AG04450 (cell line): ENCODE measurements around the gene HSPB8. TPM values are rescaled to one million over a fixed set of nuclear protein-coding genes. Genes with fewer than 3 reads are reported as not detected.

Experiments used
- CTCF ChIA-PET: fragments of 300-600, 350-600 bp; formaldehyde crosslinking; extraction: SDS; loops from one replicate; lab custom pipeline; 2022; ENCODE audit warnings: antibody characterized with exemption, inconsistent platforms; lab: Charles Lee
- POLR2A ChIA-PET: fragments of 350-600 bp; formaldehyde crosslinking; extraction: SDS; loops from one replicate; lab custom pipeline; 2021; ENCODE audit warnings: antibody characterized with exemption, inconsistent platforms; lab: Yijun Ruan, JAX
- DNase-seq: peaks from one replicate; pipeline ENCODE4 v3.0.0-alpha.2; 2011; ENCODE audit warnings: low read depth, low spot score
- H3K27ac ChIP-seq: one replicate; pipeline ENCODE4 v1.5.1; 2012; ENCODE audit warnings: low read depth, low read length, control low read depth
- H3K27me3 ChIP-seq: one replicate; pipeline ENCODE4 v1.6.0; 2012; ENCODE audit warnings: low read length; ENCODE audit not compliant: control insufficient read depth, insufficient read depth
- H3K4me3 ChIP-seq: 2 replicates; pipeline ENCODE4 v1.5.1; 2011; ENCODE audit warnings: mild to moderate bottlenecking, low read depth, low read length, control low read depth
- H3K9me3 ChIP-seq: 2 replicates; pipeline ENCODE4 v1.5.1; 2012; ENCODE audit warnings: low read length; ENCODE audit not compliant: control insufficient read depth, insufficient read depth
- polyA plus RNA-seq: library from polyadenylated mRNA; depleted of rRNA; stranded (reverse); fragments of >200 nt; gene quantifications from 2 replicates; pipeline ENCODE4 v1.2.3, GENCODE V29; 2011; rRNA removed
- TF ChIP-seq, protein P1 (sequence below): IDR thresholded peaks from 2 replicates; pipeline ENCODE4 v1.5.1; 2011; ENCODE audit warnings: low read depth, low read length, control low read depth, inconsistent platforms

Gene HSPB8
- polyA plus RNA-seq, 1 experiment, result 34.3 TPM

DNA sequence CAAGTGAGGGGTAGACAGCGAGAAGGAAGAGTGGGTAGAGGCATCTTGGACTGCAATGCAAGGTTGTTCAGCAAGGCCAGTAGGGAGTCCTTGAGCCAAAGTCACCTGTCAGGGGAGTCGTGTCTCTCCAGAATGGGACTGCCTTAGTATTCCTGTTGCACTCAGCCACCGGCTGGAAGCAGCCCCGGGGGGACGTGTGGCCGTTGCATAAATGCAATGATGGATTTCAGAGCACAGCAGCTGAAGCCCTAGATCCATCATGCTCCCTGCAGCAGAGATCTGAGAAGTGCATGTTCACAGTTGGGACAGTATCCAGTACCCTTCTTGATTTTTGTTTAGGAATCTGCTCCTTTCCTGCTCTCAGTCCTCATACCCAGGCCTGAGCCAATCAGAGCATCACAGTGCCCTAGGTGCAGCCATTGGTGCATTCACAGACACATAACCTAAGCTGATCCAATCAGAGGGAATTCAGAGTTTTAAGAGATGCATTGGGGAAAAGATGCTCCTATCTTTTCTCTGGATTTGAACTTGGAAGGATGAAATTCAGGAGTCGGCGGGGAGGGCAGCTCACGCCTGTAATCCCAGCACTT lies 62.9 kb downstream of the HSPB8 start:
- ChIA-PET POLR2A (no interaction called here), CTCF (interaction anchor here (1.0 kb wide), 1 partner anchor 158 kb away, joined by 3 read pairs; no protein-coding TSS in a partner anchor)
- no peak overlapping the region for H3K27ac ChIP-seq
- H3K9me3 ChIP-seq, result no peaks in the 10 kb centered on the region
- TF ChIP-seq, protein P1, sequence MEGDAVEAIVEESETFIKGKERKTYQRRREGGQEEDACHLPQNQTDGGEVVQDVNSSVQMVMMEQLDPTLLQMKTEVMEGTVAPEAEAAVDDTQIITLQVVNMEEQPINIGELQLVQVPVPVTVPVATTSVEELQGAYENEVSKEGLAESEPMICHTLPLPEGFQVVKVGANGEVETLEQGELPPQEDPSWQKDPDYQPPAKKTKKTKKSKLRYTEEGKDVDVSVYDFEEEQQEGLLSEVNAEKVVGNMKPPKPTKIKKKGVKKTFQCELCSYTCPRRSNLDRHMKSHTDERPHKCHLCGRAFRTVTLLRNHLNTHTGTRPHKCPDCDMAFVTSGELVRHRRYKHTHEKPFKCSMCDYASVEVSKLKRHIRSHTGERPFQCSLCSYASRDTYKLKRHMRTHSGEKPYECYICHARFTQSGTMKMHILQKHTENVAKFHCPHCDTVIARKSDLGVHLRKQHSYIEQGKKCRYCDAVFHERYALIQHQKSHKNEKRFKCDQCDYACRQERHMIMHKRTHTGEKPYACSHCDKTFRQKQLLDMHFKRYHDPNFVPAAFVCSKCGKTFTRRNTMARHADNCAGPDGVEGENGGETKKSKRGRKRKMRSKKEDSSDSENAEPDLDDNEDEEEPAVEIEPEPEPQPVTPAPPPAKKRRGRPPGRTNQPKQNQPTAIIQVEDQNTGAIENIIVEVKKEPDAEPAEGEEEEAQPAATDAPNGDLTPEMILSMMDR, result no peak
- no peak overlapping the region for H3K4me3 ChIP-seq
- H3K27me3 ChIP-seq, result no peaks in the 10 kb centered on the region
- no peak for DNase-seq

Other genes starting within 250 kb of the HSPB8 start
- gene SRRM4, start 197.4 kb upstream of the HSPB8 start, polyA plus RNA-seq, result not detected in 2 replicates
- gene CCDC60, start 155.8 kb downstream of the HSPB8 start, polyA plus RNA-seq, result not detected in 2 replicates